Epithelial cell of proximal tubule (primary cell): ENCODE measurements around the gene COL10A1. TPM values are rescaled to one million over a fixed set of nuclear protein-coding genes. Genes with fewer than 3 reads are reported as not detected.

ENCODE experiments used
- DNase-seq: peaks from one replicate; pipeline ENCODE4 v3.0.0-alpha.2; 2011; ENCODE audit warnings: low read depth
- H3K4me3 ChIP-seq: 2 replicates; pipeline ENCODE4 v1.5.1; 2011; ENCODE audit warnings: low read depth, mild to moderate bottlenecking, low read length
- CTCF ChIP-seq: conservative IDR thresholded peaks from 2 replicates; pipeline ENCODE4 v1.5.1; 2012; ENCODE audit warnings: low read depth, mild to moderate bottlenecking, low read length
- total RNA-seq: library from RNA; depleted of rRNA; stranded (reverse); fragments of >200 nt; gene quantifications from 2 replicates; pipeline ENCODE4 v1.2.3, GENCODE V29; 2015

The COL10A1 gene
- total RNA-seq, 1 donor from 2014 or later, result not detected

- no peak overlapping the region for H3K4me3 ChIP-seq
- TF ChIP-seq CTCF, result no peak
- DNase-seq, result peak; percentile 52
Observed at GRCh38 chr6:116073765-116074440, 52.0 kb downstream of the COL10A1 start.

GRCh38 chr6:116072368-116072767, 53.6 kb downstream of the COL10A1 start:
- H3K4me3 ChIP-seq, result no peak overlapping the region
- no peak for DNase-seq
- no peak for TF ChIP-seq CTCF

- no peak for DNase-seq
- H3K4me3 ChIP-seq, result no peak overlapping the region
- no peak for TF ChIP-seq CTCF
Observed at GRCh38 chr6:116070616-116071389, 55.1 kb downstream of the COL10A1 start.

- no peak for TF ChIP-seq CTCF
- no peak for DNase-seq
- H3K4me3 ChIP-seq, result no peak overlapping the region
Observed at GRCh38 chr6:116070101-116070500, 55.8 kb downstream of the COL10A1 start.

Other genes starting within 250 kb of the COL10A1 start
- 2.0 and 8.1 TPM in 2 replicates for gene FRK, start 65.2 kb downstream of the COL10A1 start, total RNA-seq
- gene NT5DC1, start 25.3 kb downstream of the COL10A1 start, total RNA-seq, result 9.3 and 23.5 TPM in 2 replicates
- 8.5 and 10.5 TPM in 2 replicates for gene TSPYL4, start 127.9 kb upstream of the COL10A1 start, total RNA-seq
- 67.6 and 72.3 TPM in 2 replicates for gene TSPYL1, start 153.8 kb upstream of the COL10A1 start, total RNA-seq
- 25.0 and 36.1 TPM in 2 replicates for gene DSE, start 244.8 kb upstream of the COL10A1 start, total RNA-seq